Neural cell (in vitro differentiated cells): ENCODE results near the gene REPS1. TPM values are rescaled to one million over a fixed set of nuclear protein-coding genes. Genes with fewer than 3 reads are reported as not detected.

ENCODE experiments used
- H2AFZ ChIP-seq: fragments of 200-600, 300-800 bp; sonication (generic), shearing (Covaris generic); 2 replicates; pipeline ENCODE4 v1.6.0; 2014; ENCODE audit warnings: low read depth, mild to moderate bottlenecking, antibody characterized with exemption, low read length, moderate library complexity
- H3F3A ChIP-seq: fragments of 200-600 bp; shearing (Covaris generic); 2 replicates; pipeline ENCODE4 v1.6.1; 2016; ENCODE audit warnings: mild to moderate bottlenecking, moderate library complexity, mixed read lengths, antibody characterized with exemption, low read length; ENCODE audit not compliant: insufficient read depth, poor library complexity, severe bottlenecking
- H3K27ac ChIP-seq: fragments of 200-600, 300-800 bp; sonication (generic), shearing (Covaris generic); 2 replicates; pipeline ENCODE4 v1.5.1; 2014; ENCODE audit warnings: mild to moderate bottlenecking, low read length, moderate library complexity
- H3K27me3 ChIP-seq: fragments of 300-800, 200-600 bp; sonication (generic), shearing (Covaris generic); 2 replicates; pipeline ENCODE4 v1.6.0; 2014; ENCODE audit warnings: mild to moderate bottlenecking, low read depth, low read length, moderate library complexity; ENCODE audit not compliant: insufficient read depth
- H3K36me3 ChIP-seq: fragments of 300-800, 200-600 bp; sonication (generic), shearing (Covaris generic); 2 replicates; pipeline ENCODE4 v1.5.1; 2014; ENCODE audit warnings: mild to moderate bottlenecking, antibody characterized with exemption, low read length, moderate library complexity; ENCODE audit not compliant: insufficient read depth
- H3K4me2 ChIP-seq: fragments of 300-800, 200-600 bp; sonication (generic), shearing (Covaris generic); 2 replicates; pipeline ENCODE4 v1.6.0; 2014; ENCODE audit warnings: mild to moderate bottlenecking, low read length
- H3K4me3 ChIP-seq: fragments of 300-800, 200-600 bp; sonication (generic), shearing (Covaris generic); 2 replicates; pipeline ENCODE4 v1.5.1; 2014; ENCODE audit warnings: mild to moderate bottlenecking, low read length, moderate library complexity
- H3K79me2 ChIP-seq: fragments of 200-600 bp; shearing (Covaris generic); replicated peaks from 2 replicates; pipeline ENCODE4 v1.6.0; 2014; ENCODE audit warnings: mild to moderate bottlenecking, low read length, moderate library complexity; ENCODE audit not compliant: insufficient read depth
- H3K9ac ChIP-seq: fragments of 300-800, 200-600 bp; sonication (generic), shearing (Covaris generic); 2 replicates; pipeline ENCODE4 v1.6.1; 2016; ENCODE audit warnings: mild to moderate bottlenecking, low read length, mixed read lengths
- H3K9me2 ChIP-seq: fragments of 200-600 bp; shearing (Covaris generic); 2 replicates; pipeline ENCODE4 v1.6.1; 2016; ENCODE audit warnings: mild to moderate bottlenecking, low read length, mixed read lengths; ENCODE audit not compliant: insufficient read depth
- H3K9me3 ChIP-seq: fragments of 200-600, 300-800 bp; sonication (generic), shearing (Covaris generic); 2 replicates; pipeline ENCODE4 v1.6.1; 2016; ENCODE audit warnings: mild to moderate bottlenecking, mixed run types, low read length, moderate library complexity, mixed read lengths
- H4K20me1 ChIP-seq: fragments of 200-600 bp; shearing (Covaris generic); 2 replicates; pipeline ENCODE4 v1.6.1; 2016; ENCODE audit warnings: mild to moderate bottlenecking, mixed run types; ENCODE audit not compliant: insufficient read depth
- CTCF ChIP-seq: fragments of 450-650 bp; IDR thresholded peaks from 2 replicates; pipeline ENCODE4 v1.5.1; 2014; ENCODE audit warnings: antibody characterized with exemption, mild to moderate bottlenecking, moderate library complexity; ENCODE audit not compliant: poor library complexity, severe bottlenecking
- EP300 ChIP-seq: fragments of 450-650 bp; conservative IDR thresholded peaks from 2 replicates; pipeline ENCODE4 v1.6.1; 2014; ENCODE audit warnings: antibody characterized with exemption, mild to moderate bottlenecking, moderate library complexity; ENCODE audit not compliant: poor library complexity, severe bottlenecking
- EZH2 ChIP-seq: fragments of 200-600, 300-800 bp; shearing (Covaris generic), sonication (generic); IDR thresholded peaks from 2 replicates; pipeline ENCODE4 v1.6.1; 2014; ENCODE audit warnings: antibody characterized with exemption, low read length, borderline replicate concordance, mild to moderate bottlenecking; ENCODE audit not compliant: insufficient read depth, poor library complexity, severe bottlenecking
- MXI1 ChIP-seq: fragments of 450-650 bp; conservative IDR thresholded peaks from 2 replicates; pipeline ENCODE4 v1.6.1; 2014; ENCODE audit warnings: antibody characterized with exemption, mild to moderate bottlenecking; ENCODE audit not compliant: poor library complexity, severe bottlenecking
- POLR2AphosphoS5 ChIP-seq: IDR thresholded peaks from 2 replicates; pipeline ENCODE4 v1.6.1; 2012
- RAD21 ChIP-seq: fragments of 450-650 bp; conservative IDR thresholded peaks from 2 replicates; pipeline ENCODE4 v1.6.1; 2014; ENCODE audit warnings: antibody characterized with exemption, mild to moderate bottlenecking, moderate library complexity
- REST ChIP-seq: IDR thresholded peaks from 2 replicates; pipeline ENCODE4 v1.6.1; 2012; ENCODE audit warnings: borderline replicate concordance
- SMC3 ChIP-seq: fragments of 450-650 bp; conservative IDR thresholded peaks from 2 replicates; pipeline ENCODE4 v1.6.1; 2014; ENCODE audit warnings: antibody characterized with exemption, mild to moderate bottlenecking, moderate library complexity; ENCODE audit not compliant: poor library complexity
- TAF1 ChIP-seq: IDR thresholded peaks from 2 replicates; pipeline ENCODE4 v1.6.1; 2012; ENCODE audit warnings: low read depth
- polyA plus RNA-seq: library from polyadenylated mRNA; depleted of rRNA; stranded (reverse); fragments of >200 nt; gene quantifications from 2 replicates; pipeline ENCODE4 v1.2.3, GENCODE V29; 2014

Gene REPS1
- polyA plus RNA-seq, 1 donor from 2014 or later = 64.9 TPM

GRCh38 chr6:139003751-139004150 is 15.7 kb upstream of the REPS1 start:
- no peaks in the 10 kb centered on the region for H3K27me3 ChIP-seq
- no peak overlapping the region for H3K4me2 ChIP-seq
- no peaks in the 10 kb centered on the region for H3F3A ChIP-seq
- no peaks in the 10 kb centered on the region for H3K9me3 ChIP-seq
- no peak overlapping the region for H3K9ac ChIP-seq
- TF ChIP-seq MXI1 (no peak), EP300 (no peak), EZH2 (no peak), SMC3 (no peak)
- no peak overlapping the region for H3K4me3 ChIP-seq
- H2AFZ ChIP-seq = no peak overlapping the region
- H3K79me2 ChIP-seq = no peaks in the 10 kb centered on the region
- H4K20me1 ChIP-seq = no peaks in the 10 kb centered on the region
- H3K27ac ChIP-seq = no peak overlapping the region
- H3K36me3 ChIP-seq = no peaks in the 10 kb centered on the region
- no peaks in the 10 kb centered on the region for H3K9me2 ChIP-seq

- H3K4me2 ChIP-seq = no peak overlapping the region
- H3K27me3 ChIP-seq = no peaks in the 10 kb centered on the region
- H3K79me2 ChIP-seq = no peaks in the 10 kb centered on the region
- no peak for TF ChIP-seq MXI1
- TF ChIP-seq EZH2 = no peak
- no peak for TF ChIP-seq REST
- TF ChIP-seq RAD21 = no peak
- no peak for TF ChIP-seq TAF1
- TF ChIP-seq POLR2AphosphoS5 = no peak
- no peak for TF ChIP-seq SMC3
- no peak for TF ChIP-seq EP300
- TF ChIP-seq CTCF = no peak
- H3F3A ChIP-seq = no peaks in the 10 kb centered on the region
- no peak overlapping the region for H3K4me3 ChIP-seq
- no peaks in the 10 kb centered on the region for H3K36me3 ChIP-seq
- H3K27ac ChIP-seq = no peak overlapping the region
- no peaks in the 10 kb centered on the region for H3K9me3 ChIP-seq
- no peak overlapping the region for H2AFZ ChIP-seq
- H3K9ac ChIP-seq = no peak overlapping the region
- H3K9me2 ChIP-seq = no peaks in the 10 kb centered on the region
- H4K20me1 ChIP-seq = no peaks in the 10 kb centered on the region
These were observed 12.1 kb upstream of the REPS1 start for GRCh38 chr6:138999949-139000725.
